ENCODE data around the gene FAM83G.
"Not testable (repeated sequence)": the region's sequence is repeated elsewhere in the genome, so short reads cannot be mapped to it uniquely, and the experiment has no call there.

The FAM83G gene

DNA sequence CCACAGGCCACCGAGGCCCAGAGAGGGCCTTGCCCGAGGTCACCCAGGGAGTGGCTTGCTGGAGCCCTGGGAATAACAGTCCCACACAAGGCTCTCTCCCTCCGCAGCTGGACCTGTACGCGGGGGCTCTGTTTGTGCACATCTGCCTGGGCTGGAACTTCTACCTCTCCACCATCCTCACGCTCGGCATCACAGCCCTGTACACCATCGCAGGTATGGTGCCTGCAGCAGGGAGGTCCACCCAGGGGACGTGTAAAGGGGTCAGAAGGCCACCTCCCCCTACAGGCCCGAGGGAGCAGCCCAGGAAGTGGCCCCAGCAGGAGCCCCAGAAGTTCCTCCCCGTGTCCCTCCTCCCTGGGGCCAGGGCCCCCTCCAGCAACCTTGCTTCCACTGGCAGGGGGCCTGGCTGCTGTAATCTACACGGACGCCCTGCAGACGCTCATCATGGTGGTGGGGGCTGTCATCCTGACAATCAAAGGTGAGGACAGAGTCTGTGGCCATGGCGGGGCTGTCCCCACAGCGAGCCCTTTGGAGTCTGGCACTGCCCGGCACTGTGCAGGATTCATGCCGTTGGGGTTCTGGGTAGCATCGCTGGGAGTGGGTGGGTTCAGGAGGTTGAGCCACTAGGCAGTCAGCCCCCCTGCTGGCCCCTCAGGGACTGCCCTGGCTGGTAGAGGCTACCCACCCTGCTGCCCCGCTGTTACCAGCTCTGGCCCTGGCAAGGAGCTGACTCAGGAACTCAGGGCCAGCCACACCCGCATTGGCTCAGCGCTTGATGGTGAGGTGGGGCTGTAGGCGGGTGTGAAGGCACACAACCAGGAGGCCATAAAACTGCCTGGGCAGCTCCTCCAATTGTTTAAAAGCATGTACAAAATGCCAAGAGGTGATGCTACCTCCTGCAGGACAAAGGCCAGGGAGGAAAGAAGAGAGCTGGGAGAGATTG, 35.3 kb downstream of the FAM83G start:
- no peak for DNase-seq (ENCODE audit: low read depth)

DNA sequence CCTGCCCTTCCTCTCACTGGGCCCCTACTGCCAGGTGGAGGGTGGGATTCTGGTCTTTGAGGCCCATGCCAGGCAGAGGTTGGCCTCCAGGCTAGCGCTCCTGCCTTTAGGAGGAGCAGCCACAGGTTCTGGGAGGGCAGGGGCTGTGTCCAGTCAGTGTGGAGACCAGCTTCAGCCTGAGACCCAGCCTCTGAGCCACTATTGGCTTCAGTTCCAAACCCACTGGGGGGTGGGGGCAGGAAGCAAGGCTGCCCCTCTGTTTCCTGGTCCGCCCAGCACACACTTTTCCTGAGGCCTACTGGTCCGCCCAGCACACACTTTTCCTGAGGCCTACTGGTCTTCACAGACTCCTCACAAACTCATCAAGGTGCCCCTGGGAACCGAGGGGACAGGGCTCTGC, 36.2 kb downstream of the FAM83G start:
- DNase-seq (ENCODE audit: low read depth): no peak

DNA sequence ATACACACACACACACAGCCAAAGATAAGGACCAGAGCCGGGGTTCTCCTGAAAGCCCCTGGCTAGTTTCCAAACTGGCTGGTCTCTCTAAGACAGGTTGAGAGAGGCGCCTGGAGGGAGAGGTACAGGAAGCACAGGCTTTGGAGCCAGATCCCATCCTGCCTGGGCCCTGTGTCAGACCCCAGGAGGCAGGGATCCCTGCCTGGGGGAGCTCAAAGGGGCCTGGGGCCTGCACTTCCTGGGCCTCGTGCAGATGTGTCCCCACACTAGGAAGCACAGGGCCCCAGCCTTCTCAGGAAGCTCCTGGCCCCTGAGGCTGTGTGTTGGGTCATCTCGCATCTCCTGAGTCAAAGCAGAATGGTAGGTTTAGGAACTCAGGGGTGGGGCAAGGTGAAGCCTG, 36.6 kb downstream of the FAM83G start:
- no peak for DNase-seq (ENCODE audit: low read depth)

DNA sequence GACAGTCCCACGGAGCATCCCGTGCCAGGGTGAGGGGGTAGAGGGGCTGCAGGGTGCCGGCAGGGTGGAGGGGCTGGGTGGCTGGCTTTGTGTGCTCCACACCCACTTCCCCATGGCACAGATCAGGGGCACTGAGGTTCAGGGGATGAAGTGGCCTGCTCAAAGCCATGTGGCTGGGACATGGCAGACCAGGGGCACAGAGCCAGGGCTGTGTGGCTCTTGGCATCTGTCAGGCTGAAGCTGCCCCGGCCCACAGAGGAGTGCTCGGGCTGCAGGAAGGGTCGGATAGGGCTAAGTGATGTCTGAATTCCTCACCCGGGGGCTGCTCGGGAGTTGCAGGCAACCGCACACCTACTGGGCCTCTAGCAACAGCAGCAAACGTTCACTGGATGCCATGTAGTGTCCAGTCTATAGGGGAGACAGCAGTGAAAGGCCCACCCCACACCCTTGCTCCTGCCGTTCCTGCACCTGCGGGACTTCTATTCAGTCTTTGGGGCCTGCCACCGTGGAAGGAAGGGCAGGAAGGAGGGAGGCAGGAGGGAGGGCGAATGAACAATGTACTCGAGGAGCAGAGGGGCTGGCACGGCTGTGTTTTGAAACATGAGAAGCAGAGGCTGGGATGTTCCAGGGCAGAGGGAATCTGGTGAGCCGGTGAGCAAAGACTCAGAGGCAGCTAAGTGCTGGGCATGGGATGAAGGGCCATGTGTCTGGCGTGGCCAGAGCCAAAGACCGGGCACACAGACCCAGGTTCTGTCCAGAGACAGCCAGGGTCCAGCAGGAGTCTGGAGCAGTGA, 37.5 kb downstream of the FAM83G start:
- DNase-seq (ENCODE audit: low read depth): no peak

DNA sequence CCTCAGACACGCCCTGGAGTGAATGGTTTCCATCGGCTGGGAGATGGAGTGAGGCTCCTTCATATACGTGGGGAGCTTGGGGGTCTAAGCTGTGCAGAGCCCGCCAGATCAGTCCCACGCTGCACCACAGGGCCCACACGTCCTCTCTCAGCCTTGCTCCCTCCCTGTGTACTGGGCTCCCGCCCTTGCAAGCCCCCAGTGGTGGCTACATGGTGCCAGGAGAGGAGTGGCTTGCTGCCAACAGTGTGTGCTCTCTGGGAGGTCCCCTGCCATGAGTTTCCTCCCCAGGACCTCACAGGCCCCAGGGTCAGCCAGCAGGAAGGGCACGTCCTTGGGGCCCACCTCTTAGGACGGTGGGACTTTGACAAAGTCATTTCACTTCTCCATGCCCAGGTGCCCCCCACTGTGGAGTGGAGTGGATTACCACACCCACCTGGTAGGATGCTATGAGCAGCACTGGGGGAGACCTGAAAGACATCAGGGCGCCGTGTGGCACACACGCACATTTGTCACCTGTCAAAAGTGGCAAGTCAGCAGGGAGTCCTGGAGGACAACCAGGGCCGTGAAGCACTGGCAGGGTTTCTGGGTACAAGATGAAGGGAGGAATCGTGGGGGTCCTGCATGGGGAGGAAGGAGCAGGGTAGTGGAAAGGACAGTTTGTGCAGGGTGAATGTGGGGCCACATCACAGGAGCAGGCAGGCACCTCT, 38.9 kb downstream of the FAM83G start:
- DNase-seq (ENCODE audit: low read depth): no peak

DNA sequence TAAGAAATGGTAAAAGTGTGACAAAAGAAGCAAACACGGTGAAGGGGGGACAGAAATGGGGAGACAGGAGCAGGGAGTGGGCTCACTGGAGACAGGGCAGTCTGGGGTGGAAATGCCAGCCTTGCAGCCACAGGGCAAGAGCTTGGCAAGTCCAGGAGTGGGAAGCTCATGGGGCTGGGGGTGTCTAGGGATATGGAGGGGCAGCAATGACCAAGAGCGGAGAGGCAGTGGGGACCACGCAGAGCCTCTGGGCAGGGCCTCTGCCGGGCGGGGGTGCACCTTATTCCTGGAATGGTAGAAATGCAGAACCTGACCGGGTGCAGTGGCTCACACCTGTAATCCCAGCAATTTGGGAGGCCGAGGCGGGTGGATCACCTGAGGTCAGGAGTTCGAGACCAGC, 40.0 kb downstream of the FAM83G start:
- no peak for DNase-seq (ENCODE audit: low read depth)

DNA sequence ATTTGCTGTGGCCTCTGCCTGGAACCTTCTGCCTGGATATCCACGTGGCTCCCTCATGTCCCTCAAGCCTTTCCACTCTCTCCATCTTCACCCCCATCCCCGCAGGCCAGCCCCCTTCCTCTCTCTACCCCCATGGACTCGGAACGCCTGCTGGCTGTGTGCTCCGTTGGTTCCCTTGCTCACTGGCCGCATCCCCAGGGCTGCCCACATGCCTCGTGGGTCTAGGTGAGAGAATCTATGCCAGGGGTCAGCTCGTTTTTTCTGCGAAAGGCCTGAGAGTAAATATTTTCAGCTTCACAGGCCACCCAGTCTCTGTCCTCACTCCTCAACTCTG, 40.6 kb downstream of the FAM83G start:
- DNase-seq (ENCODE audit: low read depth): no peak

DNA sequence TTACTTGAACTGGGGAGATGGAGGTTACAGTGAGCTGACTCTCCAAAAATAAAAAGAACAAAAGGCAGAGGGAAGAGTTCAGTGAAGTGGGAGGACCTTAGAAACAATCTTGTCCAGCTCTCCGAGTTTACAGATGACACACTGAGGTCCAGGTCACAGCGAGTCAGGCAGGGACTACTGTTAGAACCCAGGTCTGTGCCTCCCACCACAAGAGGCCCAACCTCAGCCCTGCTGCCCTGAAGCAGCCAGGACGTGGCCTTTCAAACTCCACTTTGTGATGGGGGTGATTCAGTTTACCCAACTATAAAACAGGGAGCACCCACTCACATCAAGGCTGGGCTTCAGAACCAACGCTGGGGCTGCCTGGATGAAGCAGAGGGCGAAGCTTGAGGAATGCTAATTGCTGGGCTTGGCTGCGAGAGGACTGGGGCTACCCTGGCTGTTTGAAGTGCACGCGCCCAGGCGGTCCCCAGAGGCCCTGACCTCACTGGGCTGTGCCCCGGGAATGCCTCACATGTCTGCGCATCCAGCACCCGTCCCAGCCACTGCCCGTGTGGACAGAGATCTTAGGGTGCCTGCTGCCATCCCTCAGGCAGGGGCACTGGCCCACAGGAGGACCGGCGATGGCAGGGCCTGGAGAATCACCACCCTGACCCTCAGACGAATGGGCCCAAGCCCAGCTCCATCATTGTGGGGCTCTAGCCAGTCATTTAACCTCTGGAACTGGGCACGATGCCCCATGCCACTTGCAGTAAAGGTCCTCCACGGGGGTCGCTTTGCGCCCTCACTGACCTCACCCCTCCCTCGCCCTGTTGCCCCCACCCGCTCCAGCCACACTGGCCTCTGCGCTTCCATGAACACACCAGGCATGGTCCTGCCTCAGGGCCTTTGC, 41.2 kb downstream of the FAM83G start:
- no peak for DNase-seq (ENCODE audit: low read depth)

DNA sequence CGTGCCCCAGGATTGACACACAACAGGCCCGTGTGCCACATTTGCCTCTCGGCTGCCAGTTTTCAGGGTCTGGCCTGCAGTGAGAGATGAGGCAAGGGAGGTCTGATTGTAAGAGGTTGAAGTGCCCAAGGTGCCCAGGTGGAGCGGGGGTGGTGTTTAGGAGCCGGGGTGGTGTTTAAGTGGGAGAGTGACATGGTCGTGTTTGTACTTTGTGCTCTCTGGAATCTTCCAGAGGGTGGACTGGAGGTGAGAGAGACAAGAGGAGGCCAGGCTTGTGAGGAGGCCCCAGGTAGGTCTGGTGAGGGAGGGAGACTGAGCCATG, 42.1 kb downstream of the FAM83G start:
- DNase-seq (ENCODE audit: low read depth): no peak

DNA sequence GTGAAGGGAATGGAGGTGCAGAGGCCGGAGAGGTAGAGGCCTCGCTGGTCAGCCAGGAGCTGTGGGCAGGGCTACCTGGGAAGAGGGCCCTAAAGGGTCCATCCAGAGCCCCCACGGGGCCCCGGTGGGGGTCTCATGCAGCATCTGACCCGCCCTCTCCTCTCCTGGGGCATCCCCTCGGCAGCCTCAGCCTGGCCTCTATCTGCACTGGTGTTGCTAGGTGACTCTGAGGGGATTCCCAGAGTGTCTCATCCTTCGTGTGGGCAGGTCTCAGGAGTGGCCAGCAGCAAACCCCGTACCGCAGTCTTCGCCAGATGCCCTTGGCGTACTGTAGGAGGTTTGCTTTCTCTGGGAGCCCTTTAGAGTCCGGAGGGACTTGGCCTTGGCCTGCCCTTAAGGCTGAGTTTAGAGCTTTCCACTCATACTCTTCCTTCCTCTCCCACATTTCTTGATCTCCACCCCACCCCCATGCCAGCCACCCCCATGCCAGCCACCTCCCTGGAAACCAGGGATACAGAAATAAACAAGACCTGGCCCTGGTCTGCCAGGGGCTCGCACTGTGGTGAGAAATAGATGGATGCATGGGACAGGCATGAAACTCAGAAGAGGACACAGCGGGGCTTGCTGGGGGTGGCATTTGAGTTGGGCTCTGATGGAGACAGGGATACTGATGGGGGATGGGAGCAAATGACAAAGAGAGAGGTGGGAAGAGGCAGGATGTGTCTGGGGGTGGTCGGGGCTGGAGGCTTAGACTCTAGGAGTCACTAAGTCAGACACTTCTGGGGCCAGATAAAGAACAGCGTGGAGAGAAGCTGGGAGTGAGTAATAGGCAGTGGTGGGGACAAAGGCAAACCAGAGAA, 42.7 kb downstream of the FAM83G start:
- no peak for DNase-seq (ENCODE audit: low read depth)

DNA sequence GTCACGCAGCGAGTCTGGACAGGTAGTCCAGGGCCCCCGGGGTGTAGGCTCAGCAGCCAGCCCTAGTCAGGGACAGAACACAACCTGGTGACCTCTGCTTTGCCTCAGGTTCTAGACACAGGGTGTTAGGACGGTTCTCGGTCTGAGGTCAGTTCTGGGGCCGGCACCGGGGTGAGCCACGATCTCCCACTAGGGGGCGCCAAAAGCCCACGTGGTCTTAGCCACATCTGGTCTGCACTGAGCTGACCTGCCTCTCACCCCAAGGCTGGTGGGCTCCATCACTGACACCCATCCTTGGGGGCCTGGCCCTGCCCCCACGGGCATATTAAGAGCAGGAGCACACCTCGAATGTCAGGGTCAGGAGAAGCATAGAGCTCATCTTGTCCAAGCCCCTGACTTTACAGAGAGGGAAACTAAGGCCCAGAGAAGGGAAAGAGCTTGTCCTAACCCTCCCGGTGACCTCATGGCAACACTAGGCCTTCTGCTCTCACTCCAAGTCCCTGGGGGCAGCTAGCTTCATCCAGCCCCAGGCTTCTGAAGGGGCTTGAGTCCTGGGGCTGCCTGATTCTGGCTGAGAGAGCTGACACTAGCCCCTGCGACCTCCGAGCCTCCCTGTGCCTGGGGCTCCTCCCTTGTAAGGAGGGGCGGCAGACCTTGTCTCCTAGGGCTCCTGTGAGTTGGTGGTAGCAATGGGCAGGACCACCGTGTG, 43.6 kb downstream of the FAM83G start:
- DNase-seq (ENCODE audit: low read depth): no peak

DNA sequence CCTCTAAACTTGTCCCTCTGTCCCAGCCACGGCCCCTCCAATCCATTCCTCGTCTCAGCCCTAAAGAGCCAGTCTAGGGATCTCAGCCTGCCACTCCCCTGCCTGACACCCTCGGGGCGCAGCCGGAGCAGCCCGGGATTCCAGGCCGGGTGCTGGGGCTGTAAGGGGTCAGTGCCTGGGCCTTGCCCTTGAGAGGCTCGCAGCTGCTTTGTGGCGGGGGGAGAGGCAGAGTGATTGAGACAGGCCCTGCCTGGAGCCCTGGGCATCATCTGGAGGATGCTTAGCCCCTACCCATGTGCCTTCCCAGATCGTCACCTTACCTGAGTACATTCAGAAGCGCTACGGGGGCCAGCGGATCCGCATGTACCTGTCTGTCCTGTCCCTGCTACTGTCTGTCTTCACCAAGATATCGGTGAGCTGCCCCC, 44.3 kb downstream of the FAM83G start:
- no peak for DNase-seq (ENCODE audit: low read depth)

DNA sequence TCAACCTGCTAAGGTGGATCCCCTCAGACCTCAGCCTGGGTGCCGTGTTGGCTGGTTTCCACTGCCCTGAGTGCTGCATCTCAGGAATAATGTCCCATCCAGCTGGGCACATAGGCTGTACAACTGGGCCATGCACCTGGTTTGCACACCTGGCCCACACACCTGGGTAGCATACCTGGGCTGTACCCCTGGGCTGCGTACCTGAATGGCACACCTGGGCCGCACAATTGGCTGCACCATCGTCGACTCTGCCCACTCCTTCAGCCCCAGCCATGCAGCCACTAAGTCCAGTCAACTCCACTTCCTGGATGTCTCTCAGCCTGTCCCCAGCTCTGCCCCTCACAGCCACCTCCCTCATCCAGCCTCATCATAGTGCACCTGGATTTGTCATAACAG, 44.7 kb downstream of the FAM83G start:
- no peak for DNase-seq (ENCODE audit: low read depth)

DNA sequence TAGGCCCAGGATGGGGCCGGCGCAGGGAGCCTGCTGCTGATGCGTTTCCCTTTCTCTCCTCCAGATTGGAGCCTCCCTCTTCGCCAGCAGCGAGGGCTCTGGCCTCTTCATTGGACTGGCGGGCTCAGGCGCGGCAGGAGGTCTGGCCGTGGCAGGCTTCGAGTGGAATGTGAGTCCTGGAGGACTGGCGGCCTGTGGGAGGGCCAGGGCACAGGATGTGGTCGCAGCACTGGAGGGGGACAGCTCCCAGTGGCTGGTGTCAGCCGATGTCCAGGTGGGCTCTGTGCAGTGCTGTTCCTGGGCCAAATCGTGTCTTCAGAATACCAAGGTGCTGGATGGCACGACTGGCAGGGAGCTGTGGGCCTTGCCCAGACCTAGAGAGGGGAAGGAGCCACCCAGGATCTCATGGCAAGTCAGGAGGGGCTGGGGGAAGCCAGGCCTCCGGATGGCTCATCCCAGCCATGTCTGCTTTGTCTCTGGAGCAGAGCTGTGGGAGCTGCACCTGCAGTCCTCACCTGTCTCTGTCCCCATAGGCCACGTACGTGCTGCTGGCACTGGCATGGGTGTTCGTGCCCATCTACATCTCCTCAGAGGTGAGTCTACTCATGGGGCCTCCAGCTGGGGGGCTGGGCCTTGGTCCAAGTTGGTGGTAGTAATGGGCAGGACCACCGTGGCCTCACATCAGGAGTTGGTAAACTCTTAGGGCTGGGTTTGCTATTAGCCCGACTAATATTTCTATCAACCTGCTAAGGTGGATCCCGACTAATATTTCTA, 45.3 kb downstream of the FAM83G start:
- DNase-seq (ENCODE audit: low read depth): no peak

DNA sequence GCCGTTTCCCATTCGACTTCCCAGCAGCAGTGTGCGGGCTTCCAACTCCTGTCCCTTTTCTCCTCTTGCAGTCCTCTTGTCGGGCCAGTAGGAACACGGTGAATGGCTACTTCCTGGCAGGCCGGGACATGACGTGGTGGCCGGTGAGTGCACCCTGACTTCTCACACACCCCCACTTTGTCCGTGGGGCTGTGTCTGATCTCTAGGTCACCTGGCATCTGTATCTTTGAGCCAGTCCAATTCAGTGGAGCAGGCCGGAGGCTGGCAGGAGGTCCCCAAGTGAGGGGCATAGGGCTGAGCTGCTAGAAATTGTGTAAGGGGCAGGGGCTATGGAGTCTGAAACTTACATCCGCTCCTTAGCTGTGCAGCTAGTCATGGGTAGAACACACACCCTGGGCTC, 46.0 kb downstream of the FAM83G start:
- DNase-seq (ENCODE audit: low read depth): no peak

DNA sequence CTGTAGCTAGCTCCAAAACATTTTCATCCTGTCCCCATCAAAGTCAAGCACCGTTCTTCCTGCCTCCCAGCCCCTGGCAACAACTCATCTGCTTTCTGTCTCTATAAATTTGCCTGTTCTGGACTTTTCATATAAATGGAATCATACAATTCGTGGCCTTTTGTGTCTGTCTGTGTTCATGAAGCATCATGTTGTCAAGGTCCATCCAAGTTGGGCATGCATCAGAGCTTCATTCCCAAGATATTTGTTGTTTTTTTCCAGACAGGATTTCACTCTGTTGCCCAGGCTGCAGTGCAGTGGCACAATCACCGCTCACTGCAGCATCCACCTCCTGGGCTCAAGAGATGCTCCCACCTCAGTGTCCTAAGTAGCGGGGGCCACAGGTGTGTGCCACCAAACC, 46.7 kb downstream of the FAM83G start:
- no peak for DNase-seq (ENCODE audit: low read depth)

DNA sequence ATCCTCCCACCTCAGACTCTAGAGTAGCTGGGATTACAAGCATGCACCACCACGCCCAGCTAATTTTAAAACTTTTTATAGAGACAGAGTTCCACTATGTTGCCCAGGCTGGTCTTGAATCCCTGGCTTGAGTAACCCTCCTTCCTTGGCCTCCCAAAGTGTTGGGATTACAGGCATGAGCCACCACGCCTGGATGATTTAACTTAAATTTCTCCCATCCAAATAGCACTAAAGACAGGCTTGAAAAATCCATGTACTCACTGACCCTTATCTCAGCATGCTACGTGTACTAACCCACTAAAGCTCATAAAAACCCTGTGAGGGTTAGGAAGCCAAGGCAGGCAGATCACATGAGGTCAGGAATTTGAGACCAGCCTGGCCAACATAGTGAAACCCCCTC, 48.0 kb downstream of the FAM83G start:
- no peak for DNase-seq (ENCODE audit: low read depth)

DNA sequence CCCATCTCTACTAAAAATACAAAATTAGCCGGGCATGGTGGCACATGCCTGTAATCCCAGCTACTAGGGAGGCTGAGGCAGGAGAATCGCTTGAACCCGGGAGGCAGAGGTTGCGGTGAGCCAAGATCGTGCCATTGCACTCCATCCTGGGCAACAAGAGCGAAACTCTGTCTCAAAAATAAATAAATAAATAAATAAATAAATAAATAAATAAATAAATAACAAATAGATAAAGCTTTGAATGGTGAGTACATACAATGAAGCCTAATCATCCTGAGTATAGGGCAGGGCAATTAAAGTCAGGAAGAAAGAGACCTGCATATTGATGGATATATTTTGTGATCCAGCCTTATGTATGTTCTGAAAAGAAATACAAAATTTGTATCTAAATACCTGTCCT, 48.5 kb downstream of the FAM83G start:
- DNase-seq (ENCODE audit: low read depth): not testable (repeated sequence)

DNA sequence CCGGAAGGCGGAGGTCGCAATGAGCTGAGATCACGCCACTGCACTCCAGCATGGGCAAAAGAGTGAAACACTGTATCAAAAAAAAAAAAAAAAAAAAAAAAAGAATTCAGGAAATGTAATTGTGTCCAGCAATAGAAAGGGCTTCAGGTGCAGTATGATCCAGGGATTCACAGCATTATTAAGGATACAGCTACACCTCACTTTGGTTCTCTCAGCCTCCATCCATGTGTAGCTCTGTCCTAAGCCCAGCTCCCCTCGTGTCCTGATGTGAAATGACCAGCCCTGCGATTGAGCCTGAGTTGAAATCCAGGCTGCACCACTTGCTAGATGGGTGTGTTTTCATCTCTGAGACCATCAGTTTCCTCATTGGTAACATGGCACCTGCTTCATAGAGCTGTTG, 49.6 kb downstream of the FAM83G start:
- DNase-seq (ENCODE audit: low read depth): no peak

DNA sequence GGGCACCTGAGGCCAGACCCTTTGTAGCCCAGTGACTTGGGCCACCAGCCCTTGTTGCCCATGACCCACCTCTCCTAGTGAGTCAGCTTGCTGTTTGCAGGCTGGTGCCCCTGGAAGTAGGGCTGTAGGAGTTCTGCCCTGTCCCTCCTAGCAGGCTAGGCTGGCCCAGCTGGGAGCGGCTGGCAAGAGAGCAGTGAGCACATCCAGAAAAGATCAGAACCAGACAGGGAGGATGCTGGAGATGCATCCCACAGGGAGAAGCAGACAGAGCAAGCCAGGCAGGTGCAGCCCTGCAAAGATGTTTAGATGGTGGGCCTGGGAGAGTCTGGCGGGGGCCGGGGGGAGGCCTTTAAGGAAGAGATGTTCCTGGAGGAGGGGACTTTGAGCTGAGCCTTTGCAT, 50.2 kb downstream of the FAM83G start:
- no peak for DNase-seq (ENCODE audit: low read depth)
